Vagina (tissue), 2 donors: Measurements from ENCODE around the gene FAM167B.

Experiments
- CTCF ChIP-seq, 3 experiments: fragments of 450-650 bp in 2 of 3; fragments of 200-600 bp in 1 of 3; sonication (generic) in 1 of 3; IDR thresholded peaks; one replicate each; pipeline ENCODE4 v1.5.1; 2017 to 2019; ENCODE audit warnings: antibody characterized with exemption in 3 of 3, mild to moderate bottlenecking in 2 of 3, moderate library complexity in 2 of 3
- POLR2A ChIP-seq, 2 donors: fragments of 450-650 bp; IDR thresholded peaks; one replicate each; pipeline ENCODE4 v1.6.1; 2017; ENCODE audit warnings: antibody characterized with exemption in 2 of 2, mild to moderate bottlenecking in 2 of 2, moderate library complexity in 2 of 2
- POLR2AphosphoS5 ChIP-seq, 2 donors: sonication (generic); formaldehyde crosslinking; IDR thresholded peaks; one replicate each; pipeline ENCODE4 v1.9.0; 2017; ENCODE audit warnings: antibody characterized with exemption in 2 of 2, mild to moderate bottlenecking in 2 of 2, low read depth in 1 of 2; ENCODE audit not compliant: insufficient read depth in 1 of 2

GRCh38 chr1:32269744-32270143 is 22.7 kb downstream of the FAM167B start:
- TF ChIP-seq CTCF (IDR thresholded peaks at IDR 0.05) (no peak), POLR2AphosphoS5 (IDR thresholded peaks at IDR 0.05; ENCODE audit: insufficient read depth in 1 of 2, low read depth in 1 of 2) (no peak), POLR2A (IDR thresholded peaks at IDR 0.05) (no peak)
